Stimulated activated CD8-positive, alpha-beta memory T cell treated with anti-CD3 and anti-CD28 coated beads, Interleukin-4, amount 100 ng/mL, for 48 hours (primary cell): ENCODE measurements around the gene TRIM38.
A peak's percentile ranks its signal among the peaks of the same experiment; 100 is the strongest.
"Not testable (repeated sequence)": the region's sequence is repeated elsewhere in the genome, so short reads cannot be mapped to it uniquely, and the experiment has no call there.

ENCODE experiments used
- DNase-seq: peaks from one replicate; pipeline ENCODE4 v3.0.0-alpha.2; 2020

TRIM38 gene

DNA sequence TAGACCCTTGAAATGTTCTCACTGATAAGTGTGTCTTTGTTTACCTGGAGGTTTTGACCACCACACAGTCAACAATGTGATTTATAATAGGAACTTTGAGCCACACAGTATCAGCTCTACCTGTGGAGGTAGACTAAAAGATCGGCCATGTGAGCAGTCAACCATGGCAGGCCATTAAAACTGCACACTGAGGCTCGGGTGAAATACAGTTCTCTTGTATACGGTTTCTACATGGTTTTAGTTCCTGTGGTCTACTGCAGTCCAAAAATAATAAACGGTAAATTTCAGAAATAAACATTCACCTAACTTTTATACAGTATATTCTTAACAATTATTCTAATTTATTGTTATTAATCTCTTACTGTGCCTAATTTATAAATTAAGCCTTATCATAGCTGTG, 47.2 kb downstream of the TRIM38 start:
- DNase-seq: no peak

GRCh38 chr6:26012061-26012460, 49.5 kb downstream of the TRIM38 start:
- DNase-seq: no peak

DNA sequence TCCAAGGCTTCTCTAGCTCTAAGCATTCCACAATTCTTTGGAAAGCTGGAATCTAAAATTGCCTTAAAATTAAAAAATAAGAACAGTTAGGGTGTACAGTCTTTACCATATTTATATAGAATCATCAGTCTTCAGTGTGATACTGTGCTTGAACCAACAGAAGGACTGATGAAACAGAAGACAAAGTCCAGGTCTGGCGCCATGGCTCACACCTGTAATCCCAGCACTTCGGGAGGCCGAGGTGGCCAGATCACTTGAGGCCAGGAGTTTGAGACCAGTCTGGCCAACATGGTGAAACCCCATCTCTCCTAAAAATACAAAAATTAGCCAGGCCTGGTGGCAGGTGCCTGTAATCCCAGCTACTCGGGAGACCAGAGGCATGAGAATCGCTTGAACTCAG, 51.8 kb downstream of the TRIM38 start:
- DNase-seq: not testable (repeated sequence)

GRCh38 chr6:26016245-26016962, 53.8 kb downstream of the TRIM38 start:
- DNase-seq: no peak

- DNase-seq: no peak
Measured at GRCh38 chr6:26016963-26017631, 54.5 kb downstream of the TRIM38 start.

DNA sequence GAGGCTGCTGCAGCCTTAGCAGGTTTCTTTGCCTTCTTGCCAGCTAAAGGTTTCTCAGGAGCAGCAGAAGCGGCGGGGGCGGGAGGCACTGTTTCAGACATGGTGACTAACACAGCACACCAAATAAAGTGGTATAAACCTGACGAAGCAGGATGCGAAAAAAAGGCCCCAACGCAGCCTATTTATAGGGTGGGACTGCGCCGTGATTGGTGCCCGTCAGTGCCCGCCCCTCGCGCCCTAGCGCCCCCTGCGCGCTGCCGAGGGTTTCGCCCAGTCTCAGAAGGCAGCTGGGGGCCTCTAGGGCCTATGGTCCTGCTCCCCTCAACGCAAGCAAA, 55.0 kb downstream of the TRIM38 start:
- DNase-seq: peak; percentile 86

DNA sequence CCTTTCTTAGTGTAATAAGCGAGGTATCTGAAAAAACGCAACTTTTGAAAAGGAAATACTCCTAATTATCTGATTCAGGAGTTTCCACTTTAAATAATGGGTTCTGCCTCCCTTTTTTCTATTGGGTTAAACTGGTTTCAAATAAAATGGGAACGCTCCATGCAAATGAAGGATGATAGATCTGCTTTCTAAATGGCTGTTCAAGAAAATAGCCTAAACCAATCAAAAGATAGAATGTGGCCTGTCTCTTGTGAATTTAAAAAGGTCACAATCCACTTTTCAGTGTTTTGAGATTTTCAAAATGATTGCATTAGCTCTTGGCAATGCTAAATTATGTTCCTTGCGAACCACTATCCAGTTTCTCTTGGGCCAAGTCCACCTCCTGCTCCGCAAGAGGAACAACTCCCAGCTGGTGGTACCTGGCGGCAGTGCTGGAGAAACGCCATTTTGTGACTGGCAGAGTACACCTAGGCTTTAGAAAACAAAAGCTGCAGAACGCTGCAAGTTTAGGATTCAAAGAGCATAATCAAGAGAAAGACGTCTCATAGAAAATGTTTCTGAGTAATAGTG, 56.7 kb downstream of the TRIM38 start:
- DNase-seq: no peak

DNA sequence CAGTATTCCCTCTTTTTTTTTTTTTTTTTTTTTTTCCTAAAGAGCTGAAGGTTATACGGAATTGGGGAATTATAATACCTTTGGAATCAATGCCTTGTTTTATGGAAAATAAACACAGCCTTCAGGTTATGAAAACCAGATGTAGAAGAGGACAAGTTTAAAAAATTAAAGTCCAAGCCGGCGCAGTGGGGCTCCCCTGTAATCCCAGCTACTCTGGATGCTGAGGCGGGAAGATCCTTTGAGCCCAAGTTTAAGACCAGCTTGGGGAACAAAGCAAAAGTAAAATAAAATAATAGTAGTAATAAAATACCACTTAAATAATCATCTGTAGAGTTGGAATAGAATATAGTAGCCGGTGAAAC, 57.3 kb downstream of the TRIM38 start:
- DNase-seq: no peak

DNA sequence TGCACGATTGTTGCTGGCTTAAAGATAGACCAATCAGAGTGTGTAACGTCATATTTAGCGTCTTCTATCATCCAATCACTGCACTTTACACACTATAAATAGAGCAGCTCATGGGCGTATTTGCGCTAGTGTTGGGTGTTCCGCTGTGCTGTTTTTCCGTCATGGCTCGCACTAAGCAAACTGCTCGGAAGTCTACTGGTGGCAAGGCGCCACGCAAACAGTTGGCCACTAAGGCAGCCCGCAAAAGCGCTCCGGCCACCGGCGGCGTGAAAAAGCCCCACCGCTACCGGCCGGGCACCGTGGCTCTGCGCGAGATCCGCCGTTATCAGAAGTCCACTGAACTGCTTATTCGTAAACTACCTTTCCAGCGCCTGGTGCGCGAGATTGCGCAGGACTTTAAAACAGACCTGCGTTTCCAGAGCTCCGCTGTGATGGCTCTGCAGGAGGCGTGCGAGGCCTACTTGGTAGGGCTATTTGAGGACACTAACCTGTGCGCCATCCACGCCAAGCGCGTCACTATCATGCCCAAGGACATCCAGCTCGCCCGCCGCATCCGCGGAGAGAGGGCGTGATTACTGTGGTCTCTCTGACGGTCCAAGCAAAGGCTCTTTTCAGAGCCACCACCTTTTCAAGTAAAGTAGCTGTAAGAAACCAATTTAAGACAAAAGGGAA, 57.9 kb downstream of the TRIM38 start:
- peak; percentile 80 for DNase-seq

DNA sequence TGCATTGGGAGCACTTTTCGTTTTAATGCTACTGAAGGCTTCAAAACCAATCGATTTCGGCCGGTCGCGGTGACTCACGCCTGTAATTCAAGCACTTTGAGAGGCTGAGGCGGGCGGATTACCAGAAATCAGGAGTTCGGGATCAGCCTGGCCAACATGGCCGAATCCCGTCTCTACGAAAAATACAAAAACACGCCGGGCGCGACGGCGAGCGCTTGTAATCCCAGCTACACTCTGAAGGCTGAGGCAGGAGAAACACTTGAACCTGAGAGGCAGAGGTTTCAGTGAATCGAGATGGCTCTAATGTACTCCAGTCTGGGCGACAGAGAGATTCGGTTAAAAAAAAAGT, 58.4 kb downstream of the TRIM38 start:
- peak; percentile 78 for DNase-seq

GRCh38 chr6:26021350-26022131, 58.9 kb downstream of the TRIM38 start:
- DNase-seq: peak; percentile 91

GRCh38 chr6:26022132-26022472, 59.5 kb downstream of the TRIM38 start:
- peak; percentile 51 for DNase-seq

DNA sequence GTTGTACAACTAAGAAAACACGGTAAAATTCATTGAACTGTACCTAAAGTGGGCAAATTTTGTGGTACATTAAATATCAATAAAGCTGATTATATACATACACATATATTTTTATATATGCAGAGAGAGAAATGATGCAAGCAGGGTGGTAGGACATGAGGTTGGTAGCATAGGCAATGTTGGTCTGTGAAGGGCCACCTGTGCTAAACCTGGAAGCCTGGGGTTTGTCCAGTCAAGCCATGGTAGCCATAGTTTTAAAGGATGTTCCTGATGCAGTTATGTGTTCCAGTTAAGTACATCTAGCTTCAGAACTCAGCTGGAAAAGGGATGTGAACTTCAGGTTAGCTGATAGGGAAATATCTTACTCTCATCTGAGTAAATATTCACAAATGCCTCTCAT, 60.1 kb downstream of the TRIM38 start:
- no peak for DNase-seq

DNA sequence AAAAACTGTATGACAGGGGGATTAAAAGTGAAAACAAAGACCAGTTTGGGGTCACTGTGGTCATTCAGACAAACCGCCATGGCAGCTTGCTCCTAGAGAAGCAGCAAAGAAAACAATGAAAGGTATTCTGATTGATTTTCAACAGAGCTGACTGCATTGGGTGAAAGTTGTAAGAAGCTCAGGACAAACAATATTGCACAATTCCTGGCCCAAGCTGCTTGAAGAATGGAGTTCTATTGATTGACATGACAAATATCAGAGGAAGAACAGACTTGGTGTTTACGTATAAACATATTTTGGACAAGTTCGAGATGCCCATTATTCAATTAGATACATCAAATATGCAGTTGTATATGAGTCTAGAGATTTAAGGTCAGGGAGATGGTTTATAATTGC, 62.0 kb downstream of the TRIM38 start:
- DNase-seq: no peak

GRCh38 chr6:26025047-26025893, 62.7 kb downstream of the TRIM38 start:
- no peak for DNase-seq

DNA sequence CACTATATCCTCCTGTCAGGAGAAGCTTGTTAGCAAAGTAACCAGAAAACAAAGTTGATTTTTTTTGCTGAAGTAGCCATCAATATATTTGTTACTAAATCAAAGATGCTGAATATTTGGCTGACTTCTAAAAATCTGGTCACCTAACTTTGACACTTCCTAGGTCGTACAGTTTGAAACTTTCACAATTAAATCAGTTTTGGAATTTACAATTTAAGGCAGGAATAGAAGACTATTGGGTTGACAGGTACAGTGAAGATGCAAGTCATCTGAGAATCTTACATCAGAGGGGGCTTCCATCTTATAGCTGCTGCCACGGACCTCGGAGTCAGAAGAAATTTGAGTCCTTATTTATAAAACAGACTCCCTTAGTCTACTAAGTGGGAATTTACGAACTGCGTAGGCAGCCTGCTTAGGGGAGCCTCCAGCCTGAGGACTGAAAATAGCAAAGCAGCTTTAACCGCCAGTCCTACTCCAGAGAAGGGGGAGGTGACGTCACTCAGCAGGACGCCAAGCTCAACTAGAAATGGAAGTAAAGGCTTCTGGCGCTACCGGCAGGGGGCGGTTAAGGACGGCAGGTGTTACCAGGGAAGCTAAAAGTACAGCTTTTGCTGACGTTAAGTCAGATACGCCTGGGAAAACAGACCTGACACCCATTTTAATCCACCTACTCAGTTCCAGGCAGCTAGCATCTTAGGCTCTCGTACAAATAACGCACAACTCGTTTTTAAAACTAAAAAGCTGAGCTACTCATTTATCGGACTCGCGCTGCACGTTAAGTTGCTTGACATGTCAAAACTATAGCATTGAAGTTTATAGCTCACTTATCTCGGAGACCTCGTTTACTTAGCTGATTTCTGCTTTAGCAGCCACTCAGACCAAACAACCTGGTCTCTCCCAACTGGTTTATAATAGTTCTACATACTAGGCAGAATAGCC, 63.6 kb downstream of the TRIM38 start:
- DNase-seq: peak; percentile 93

- DNase-seq: peak; percentile 95
Measured at GRCh38 chr6:26026833-26027490, 64.4 kb downstream of the TRIM38 start.

DNA sequence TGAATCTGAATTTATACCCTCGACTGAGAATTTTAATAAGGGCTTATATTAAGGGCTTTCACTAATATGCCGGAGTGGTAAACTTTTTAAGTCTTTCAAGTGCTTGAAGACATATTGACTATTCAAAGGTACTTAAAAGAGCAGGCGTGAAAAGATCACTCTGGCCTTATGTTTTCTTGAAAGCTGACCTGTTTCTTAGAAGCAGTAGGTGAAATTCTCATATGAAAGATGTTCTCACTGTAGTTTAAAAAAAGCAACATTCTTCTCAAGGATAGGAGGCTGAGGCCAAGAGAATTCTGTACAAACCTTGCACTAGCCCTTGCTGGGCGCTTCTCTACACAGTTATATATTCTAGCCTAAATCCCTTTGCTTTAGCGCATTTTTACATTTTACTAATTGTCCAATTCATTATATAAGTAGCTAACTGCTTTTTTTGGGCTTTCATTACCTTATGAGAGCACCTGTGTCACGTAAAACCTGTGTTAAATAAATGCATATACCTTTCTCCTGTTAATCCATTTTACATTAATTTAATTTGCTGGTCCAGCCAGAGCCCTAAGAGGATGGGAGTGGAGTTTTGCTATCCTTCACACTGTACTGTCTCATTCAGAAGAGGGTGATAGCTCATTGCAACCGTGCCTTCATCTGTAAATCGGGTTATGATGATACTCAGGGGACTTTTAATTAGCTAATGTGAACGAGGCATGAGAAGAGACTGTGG, 65.0 kb downstream of the TRIM38 start:
- DNase-seq: no peak

DNA sequence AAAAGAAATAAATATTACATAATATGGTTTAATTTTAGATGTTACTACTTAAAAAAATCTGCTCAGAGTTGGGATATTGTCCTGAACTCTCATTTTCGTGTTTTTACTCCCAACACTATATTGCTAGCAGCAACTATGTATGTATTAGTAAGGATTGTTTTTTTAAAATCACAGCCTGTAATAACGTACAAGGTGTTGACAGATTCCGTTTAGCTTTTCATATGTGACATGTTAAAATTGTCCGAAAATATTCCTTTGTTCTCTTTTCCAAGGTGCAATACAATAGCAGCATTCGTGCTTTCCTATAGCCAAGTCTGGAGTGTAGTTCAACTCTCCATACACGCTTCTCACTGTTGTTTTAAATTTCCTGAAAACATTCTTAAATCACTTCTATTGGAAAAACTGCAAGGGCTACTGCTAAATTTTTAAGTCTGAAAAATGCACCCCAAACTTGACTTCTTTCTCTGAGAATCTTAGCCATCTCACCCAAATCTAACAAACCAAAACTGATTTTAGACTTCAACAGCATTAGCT, 65.7 kb downstream of the TRIM38 start:
- DNase-seq: no peak
